Neural cell (in vitro differentiated cells): ENCODE measurements around the gene BCHE.

Source experiments
- EP300 ChIP-seq: fragments of 450-650 bp; conservative IDR thresholded peaks from 2 replicates; pipeline ENCODE4 v1.6.1; 2014; ENCODE audit warnings: antibody characterized with exemption, mild to moderate bottlenecking, moderate library complexity; ENCODE audit not compliant: poor library complexity, severe bottlenecking
- EZH2 ChIP-seq: fragments of 200-600, 300-800 bp; shearing (Covaris generic), sonication (generic); IDR thresholded peaks from 2 replicates; pipeline ENCODE4 v1.6.1; 2014; ENCODE audit warnings: antibody characterized with exemption, low read length, borderline replicate concordance, mild to moderate bottlenecking; ENCODE audit not compliant: insufficient read depth, poor library complexity, severe bottlenecking
- POLR2AphosphoS5 ChIP-seq: IDR thresholded peaks from 2 replicates; pipeline ENCODE4 v1.6.1; 2012
- RAD21 ChIP-seq: fragments of 450-650 bp; conservative IDR thresholded peaks from 2 replicates; pipeline ENCODE4 v1.6.1; 2014; ENCODE audit warnings: antibody characterized with exemption, mild to moderate bottlenecking, moderate library complexity
- TAF1 ChIP-seq: IDR thresholded peaks from 2 replicates; pipeline ENCODE4 v1.6.1; 2012; ENCODE audit warnings: low read depth
- TF ChIP-seq, protein P1 (sequence below): fragments of 450-650 bp; IDR thresholded peaks from 2 replicates; pipeline ENCODE4 v1.5.1; 2014; ENCODE audit warnings: antibody characterized with exemption, mild to moderate bottlenecking, moderate library complexity; ENCODE audit not compliant: poor library complexity, severe bottlenecking
- TF ChIP-seq, protein P2 (sequence below): IDR thresholded peaks from 2 replicates; pipeline ENCODE4 v1.6.1; 2012; ENCODE audit warnings: borderline replicate concordance

DNA sequence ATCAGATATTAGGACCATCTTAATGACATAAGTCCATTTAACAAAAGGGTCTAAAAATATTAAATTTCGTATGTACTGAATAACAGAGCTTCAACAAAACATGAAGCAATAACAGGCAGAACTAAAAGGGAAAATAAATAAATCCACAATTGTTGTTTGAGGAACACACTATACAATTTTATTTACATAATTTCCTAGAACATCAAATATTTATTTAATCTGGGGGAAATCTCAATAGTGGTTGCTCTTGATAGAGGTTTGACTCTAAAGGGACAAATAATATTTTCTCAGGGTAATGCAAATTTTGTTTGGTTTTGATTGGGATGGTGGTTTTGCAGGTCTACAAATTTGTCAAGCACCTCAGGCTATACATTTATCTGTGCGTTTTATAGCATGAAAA is 90.3 kb downstream of the BCHE start:
- no peak for TF ChIP-seq EP300
- TF ChIP-seq POLR2AphosphoS5: no peak
- TF ChIP-seq, protein P1, sequence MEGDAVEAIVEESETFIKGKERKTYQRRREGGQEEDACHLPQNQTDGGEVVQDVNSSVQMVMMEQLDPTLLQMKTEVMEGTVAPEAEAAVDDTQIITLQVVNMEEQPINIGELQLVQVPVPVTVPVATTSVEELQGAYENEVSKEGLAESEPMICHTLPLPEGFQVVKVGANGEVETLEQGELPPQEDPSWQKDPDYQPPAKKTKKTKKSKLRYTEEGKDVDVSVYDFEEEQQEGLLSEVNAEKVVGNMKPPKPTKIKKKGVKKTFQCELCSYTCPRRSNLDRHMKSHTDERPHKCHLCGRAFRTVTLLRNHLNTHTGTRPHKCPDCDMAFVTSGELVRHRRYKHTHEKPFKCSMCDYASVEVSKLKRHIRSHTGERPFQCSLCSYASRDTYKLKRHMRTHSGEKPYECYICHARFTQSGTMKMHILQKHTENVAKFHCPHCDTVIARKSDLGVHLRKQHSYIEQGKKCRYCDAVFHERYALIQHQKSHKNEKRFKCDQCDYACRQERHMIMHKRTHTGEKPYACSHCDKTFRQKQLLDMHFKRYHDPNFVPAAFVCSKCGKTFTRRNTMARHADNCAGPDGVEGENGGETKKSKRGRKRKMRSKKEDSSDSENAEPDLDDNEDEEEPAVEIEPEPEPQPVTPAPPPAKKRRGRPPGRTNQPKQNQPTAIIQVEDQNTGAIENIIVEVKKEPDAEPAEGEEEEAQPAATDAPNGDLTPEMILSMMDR: no peak
- no peak for TF ChIP-seq EZH2
- TF ChIP-seq RAD21: no peak
- TF ChIP-seq TAF1: no peak
- TF ChIP-seq, protein P2, sequence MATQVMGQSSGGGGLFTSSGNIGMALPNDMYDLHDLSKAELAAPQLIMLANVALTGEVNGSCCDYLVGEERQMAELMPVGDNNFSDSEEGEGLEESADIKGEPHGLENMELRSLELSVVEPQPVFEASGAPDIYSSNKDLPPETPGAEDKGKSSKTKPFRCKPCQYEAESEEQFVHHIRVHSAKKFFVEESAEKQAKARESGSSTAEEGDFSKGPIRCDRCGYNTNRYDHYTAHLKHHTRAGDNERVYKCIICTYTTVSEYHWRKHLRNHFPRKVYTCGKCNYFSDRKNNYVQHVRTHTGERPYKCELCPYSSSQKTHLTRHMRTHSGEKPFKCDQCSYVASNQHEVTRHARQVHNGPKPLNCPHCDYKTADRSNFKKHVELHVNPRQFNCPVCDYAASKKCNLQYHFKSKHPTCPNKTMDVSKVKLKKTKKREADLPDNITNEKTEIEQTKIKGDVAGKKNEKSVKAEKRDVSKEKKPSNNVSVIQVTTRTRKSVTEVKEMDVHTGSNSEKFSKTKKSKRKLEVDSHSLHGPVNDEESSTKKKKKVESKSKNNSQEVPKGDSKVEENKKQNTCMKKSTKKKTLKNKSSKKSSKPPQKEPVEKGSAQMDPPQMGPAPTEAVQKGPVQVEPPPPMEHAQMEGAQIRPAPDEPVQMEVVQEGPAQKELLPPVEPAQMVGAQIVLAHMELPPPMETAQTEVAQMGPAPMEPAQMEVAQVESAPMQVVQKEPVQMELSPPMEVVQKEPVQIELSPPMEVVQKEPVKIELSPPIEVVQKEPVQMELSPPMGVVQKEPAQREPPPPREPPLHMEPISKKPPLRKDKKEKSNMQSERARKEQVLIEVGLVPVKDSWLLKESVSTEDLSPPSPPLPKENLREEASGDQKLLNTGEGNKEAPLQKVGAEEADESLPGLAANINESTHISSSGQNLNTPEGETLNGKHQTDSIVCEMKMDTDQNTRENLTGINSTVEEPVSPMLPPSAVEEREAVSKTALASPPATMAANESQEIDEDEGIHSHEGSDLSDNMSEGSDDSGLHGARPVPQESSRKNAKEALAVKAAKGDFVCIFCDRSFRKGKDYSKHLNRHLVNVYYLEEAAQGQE: no peak
